Nephron progenitor cell (in vitro differentiated cells): ENCODE results near the gene CASQ2.

Experiments used
- DNase-seq: peaks from one replicate; pipeline ENCODE4 v3.0.0; 2021
- H3K27ac Mint-ChIP-seq: 2 replicates; pipeline ENCODE4 v1.8.0; 2021; ENCODE audit warnings: mild to moderate bottlenecking, moderate library complexity, mixed read lengths
- H3K27me3 Mint-ChIP-seq: 2 replicates; pipeline ENCODE4 v1.8.0; 2021; ENCODE audit warnings: mild to moderate bottlenecking, low read depth, mixed read lengths; ENCODE audit not compliant: poor library complexity
- H3K36me3 Mint-ChIP-seq: 2 replicates; pipeline ENCODE4 v1.8.0; 2021; ENCODE audit warnings: low read depth, mixed read lengths
- H3K4me1 Mint-ChIP-seq: 2 replicates; pipeline ENCODE4 v1.8.0; 2021; ENCODE audit warnings: mixed read lengths
- H3K4me3 Mint-ChIP-seq: 2 replicates; pipeline ENCODE4 v1.8.0; 2021; ENCODE audit warnings: mild to moderate bottlenecking, moderate library complexity, mixed read lengths
- H3K9me3 Mint-ChIP-seq: 2 replicates; pipeline ENCODE4 v1.8.0; 2021; ENCODE audit warnings: mild to moderate bottlenecking, moderate library complexity, mixed read lengths
- CTCF ChIP-seq: fragments of 200-600 bp; sonication (generic); IDR thresholded peaks from 2 replicates; pipeline ENCODE4 v1.5.0; 2021; ENCODE audit warnings: antibody characterized with exemption

Gene CASQ2

GRCh38 chr1:115790846-115791245 is 22.3 kb upstream of the CASQ2 start:
- Mint-ChIP-seq H3K4me1 (peaks cover 31% of the 10 kb centered on the region), H3K27ac (no peak overlapping the region), H3K4me3 (no peak overlapping the region), H3K27me3 (peaks cover 4% of the 10 kb centered on the region), H3K9me3 (peaks cover 18% of the 10 kb centered on the region), H3K36me3 (no peaks in the 10 kb centered on the region)
- TF ChIP-seq CTCF: no peak
- DNase-seq: no peak

- TF ChIP-seq CTCF: no peak
- no peak overlapping the region for H3K4me3 Mint-ChIP-seq
- H3K4me1 Mint-ChIP-seq: peaks cover 28% of the 10 kb centered on the region
- no peaks in the 10 kb centered on the region for H3K36me3 Mint-ChIP-seq
- H3K27ac Mint-ChIP-seq: no peak overlapping the region
- H3K27me3 Mint-ChIP-seq: peaks cover 4% of the 10 kb centered on the region
- DNase-seq: no peak
- H3K9me3 Mint-ChIP-seq: peaks cover 21% of the 10 kb centered on the region
Measured at GRCh38 chr1:115790356-115790755, 21.8 kb upstream of the CASQ2 start.

- H3K9me3 Mint-ChIP-seq: peaks cover 34% of the 10 kb centered on the region
- no peak for TF ChIP-seq CTCF
- DNase-seq: no peak
- H3K27me3 Mint-ChIP-seq: no peaks in the 10 kb centered on the region
- H3K27ac Mint-ChIP-seq: no peak overlapping the region
- peaks cover 4% of the 10 kb centered on the region for H3K4me1 Mint-ChIP-seq
- no peaks in the 10 kb centered on the region for H3K36me3 Mint-ChIP-seq
- no peak overlapping the region for H3K4me3 Mint-ChIP-seq
Measured at GRCh38 chr1:115783311-115783710, 14.8 kb upstream of the CASQ2 start.

GRCh38 chr1:115782571-115783281 is 14.2 kb upstream of the CASQ2 start:
- peaks cover 30% of the 10 kb centered on the region for H3K9me3 Mint-ChIP-seq
- H3K27ac Mint-ChIP-seq: no peak overlapping the region
- no peaks in the 10 kb centered on the region for H3K36me3 Mint-ChIP-seq
- TF ChIP-seq CTCF: no peak
- H3K4me1 Mint-ChIP-seq: peaks cover 4% of the 10 kb centered on the region
- H3K4me3 Mint-ChIP-seq: no peak overlapping the region
- DNase-seq: no peak
- no peaks in the 10 kb centered on the region for H3K27me3 Mint-ChIP-seq

GRCh38 chr1:115781851-115782250 is 13.3 kb upstream of the CASQ2 start:
- H3K4me3 Mint-ChIP-seq: no peak overlapping the region
- DNase-seq: no peak

More at GRCh38 chr1:115781851-115782250, 13.3 kb upstream of the CASQ2 start:
- H3K27me3 Mint-ChIP-seq: no peaks in the 10 kb centered on the region
- TF ChIP-seq CTCF: no peak
- peaks cover 22% of the 10 kb centered on the region for H3K9me3 Mint-ChIP-seq
- H3K27ac Mint-ChIP-seq: no peak overlapping the region
- H3K36me3 Mint-ChIP-seq: no peaks in the 10 kb centered on the region
- H3K4me1 Mint-ChIP-seq: peaks cover 4% of the 10 kb centered on the region
